ENCODE data around the gene ELP5.

DNA sequence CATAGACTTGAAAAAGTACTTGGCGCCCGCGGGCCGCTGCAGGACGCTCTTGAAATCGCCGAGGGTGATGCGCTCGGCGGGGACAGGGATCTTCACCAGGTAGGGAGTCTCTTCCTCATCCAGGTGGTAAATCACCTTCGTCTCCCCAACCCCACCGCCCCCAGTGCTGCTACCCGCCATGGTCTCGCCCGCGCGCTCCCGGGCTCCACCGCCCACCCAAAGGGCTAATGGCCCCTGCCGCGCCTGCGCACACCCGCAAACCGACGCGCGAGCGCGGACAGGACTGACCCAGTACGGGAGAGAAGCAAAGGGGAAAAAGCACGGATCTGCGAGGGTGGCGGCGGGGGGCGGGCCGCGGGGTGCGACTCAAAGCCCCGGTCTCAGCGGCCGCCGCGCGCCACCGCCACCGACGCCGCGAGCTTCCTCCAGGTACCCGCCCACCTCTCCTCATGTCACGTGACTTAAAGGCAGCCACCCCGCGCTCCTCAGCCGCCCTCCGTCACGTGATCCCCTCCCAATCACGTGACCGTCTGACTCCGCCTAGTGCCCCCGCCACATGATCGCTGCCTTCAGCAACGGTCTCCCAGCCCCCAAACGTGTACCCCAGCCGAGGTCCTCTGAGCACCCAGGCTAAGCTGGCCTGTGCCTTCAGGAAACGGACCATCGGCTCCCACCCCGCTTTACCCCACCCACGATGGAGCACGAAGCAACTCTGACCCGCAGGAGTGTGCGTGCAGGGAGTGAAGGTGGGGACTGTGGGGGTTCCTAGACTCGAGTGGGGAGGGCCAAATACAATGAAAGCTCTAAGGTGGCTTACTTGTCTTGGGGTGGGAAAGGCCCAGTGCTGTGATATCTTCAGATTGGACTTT lies 17.7 kb upstream of the ELP5 start, which contains the start of gene DVL2:
- TF ChIP-seq, protein P1, sequence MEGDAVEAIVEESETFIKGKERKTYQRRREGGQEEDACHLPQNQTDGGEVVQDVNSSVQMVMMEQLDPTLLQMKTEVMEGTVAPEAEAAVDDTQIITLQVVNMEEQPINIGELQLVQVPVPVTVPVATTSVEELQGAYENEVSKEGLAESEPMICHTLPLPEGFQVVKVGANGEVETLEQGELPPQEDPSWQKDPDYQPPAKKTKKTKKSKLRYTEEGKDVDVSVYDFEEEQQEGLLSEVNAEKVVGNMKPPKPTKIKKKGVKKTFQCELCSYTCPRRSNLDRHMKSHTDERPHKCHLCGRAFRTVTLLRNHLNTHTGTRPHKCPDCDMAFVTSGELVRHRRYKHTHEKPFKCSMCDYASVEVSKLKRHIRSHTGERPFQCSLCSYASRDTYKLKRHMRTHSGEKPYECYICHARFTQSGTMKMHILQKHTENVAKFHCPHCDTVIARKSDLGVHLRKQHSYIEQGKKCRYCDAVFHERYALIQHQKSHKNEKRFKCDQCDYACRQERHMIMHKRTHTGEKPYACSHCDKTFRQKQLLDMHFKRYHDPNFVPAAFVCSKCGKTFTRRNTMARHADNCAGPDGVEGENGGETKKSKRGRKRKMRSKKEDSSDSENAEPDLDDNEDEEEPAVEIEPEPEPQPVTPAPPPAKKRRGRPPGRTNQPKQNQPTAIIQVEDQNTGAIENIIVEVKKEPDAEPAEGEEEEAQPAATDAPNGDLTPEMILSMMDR (IDR thresholded peaks at IDR 0.05), result no peak
- TF ChIP-seq ZFX (IDR thresholded peaks at IDR 0.05; ENCODE audit: borderline replicate concordance), result no peak

Data from 22Rv1 (cell line).